ACC112 (cell line): ENCODE measurements around the gene RAB11FIP4.

Experiments
- H2AFZ ChIP-seq: fragments of 200-600 bp; sonication (generic); one replicate; pipeline ENCODE4 v1.6.0; 2017; ENCODE audit warnings: antibody characterized with exemption, low read length; ENCODE audit not compliant: unreplicated experiment
- H3K27ac ChIP-seq: fragments of 200-600 bp; sonication (generic); 2 replicates; pipeline ENCODE4 v1.5.1; 2014; ENCODE audit warnings: low read depth, mild to moderate bottlenecking, antibody characterized with exemption, low read length, moderate library complexity
- H3K27me3 ChIP-seq: fragments of 200-600 bp; sonication (generic); 2 replicates; pipeline ENCODE4 v1.6.1; 2014; ENCODE audit warnings: mild to moderate bottlenecking, antibody characterized with exemption, low read length, moderate library complexity, mixed read lengths; ENCODE audit not compliant: insufficient read depth
- H3K36me3 ChIP-seq: fragments of 200-600 bp; sonication (generic); 2 replicates; pipeline ENCODE4 v1.6.1; 2016; ENCODE audit warnings: mild to moderate bottlenecking, antibody characterized with exemption, low read length, moderate library complexity, mixed read lengths; ENCODE audit not compliant: insufficient read depth
- H3K4me1 ChIP-seq: fragments of 200-600 bp; sonication (generic); one replicate; pipeline ENCODE4 v1.6.1; 2016; ENCODE audit warnings: low read length, mixed read lengths; ENCODE audit not compliant: insufficient read depth, unreplicated experiment, control insufficient read depth
- H3K4me3 ChIP-seq: fragments of 200-600 bp; sonication (generic); 2 replicates; pipeline ENCODE4 v1.5.1; 2014; ENCODE audit warnings: mild to moderate bottlenecking, low read depth, low read length
- H3K79me2 ChIP-seq: fragments of 200-600 bp; sonication (generic); one replicate; pipeline ENCODE4 v1.6.0; 2016; ENCODE audit warnings: low read length; ENCODE audit not compliant: control insufficient read depth, unreplicated experiment, insufficient read depth

Gene RAB11FIP4

GRCh38 chr17:31394544-31394943, 3.1 kb downstream of the RAB11FIP4 start:
- Histone ChIP-seq H3K4me1 (no peaks in the 10 kb centered on the region), H2AFZ (no peak overlapping the region), H3K79me2 (no peaks in the 10 kb centered on the region), H3K27ac (no peak overlapping the region), H3K36me3 (no peaks in the 10 kb centered on the region), H3K4me3 (no peak overlapping the region), H3K27me3 (peaks cover 49% of the 10 kb centered on the region)

- peaks cover 33% of the 10 kb centered on the region for H3K27me3 ChIP-seq
- H3K79me2 ChIP-seq: no peaks in the 10 kb centered on the region
- H2AFZ ChIP-seq: no peak overlapping the region
- no peaks in the 10 kb centered on the region for H3K4me1 ChIP-seq
- H3K27ac ChIP-seq: no peak overlapping the region
- no peaks in the 10 kb centered on the region for H3K36me3 ChIP-seq
- H3K4me3 ChIP-seq: no peak overlapping the region
Observed at GRCh38 chr17:31397256-31397939, 5.9 kb downstream of the RAB11FIP4 start.

GRCh38 chr17:31398381-31399311, 7.2 kb downstream of the RAB11FIP4 start:
- Histone ChIP-seq H3K36me3 (no peaks in the 10 kb centered on the region), H3K79me2 (no peaks in the 10 kb centered on the region), H2AFZ (no peak overlapping the region), H3K27ac (no peak overlapping the region), H3K4me1 (no peaks in the 10 kb centered on the region), H3K4me3 (no peak overlapping the region), H3K27me3 (peaks cover 21% of the 10 kb centered on the region)

- no peak overlapping the region for H2AFZ ChIP-seq
- peaks cover 16% of the 10 kb centered on the region for H3K27me3 ChIP-seq
- H3K27ac ChIP-seq: no peak overlapping the region
- no peaks in the 10 kb centered on the region for H3K36me3 ChIP-seq
- H3K79me2 ChIP-seq: no peaks in the 10 kb centered on the region
- H3K4me1 ChIP-seq: no peaks in the 10 kb centered on the region
- H3K4me3 ChIP-seq: no peak overlapping the region
Observed at GRCh38 chr17:31400481-31400950, 9.0 kb downstream of the RAB11FIP4 start.

GRCh38 chr17:31401456-31402254, 10.2 kb downstream of the RAB11FIP4 start:
- Histone ChIP-seq H3K4me3 (no peak overlapping the region), H2AFZ (no peak overlapping the region), H3K27ac (no peak overlapping the region), H3K27me3 (peaks cover 13% of the 10 kb centered on the region), H3K4me1 (no peaks in the 10 kb centered on the region), H3K36me3 (no peaks in the 10 kb centered on the region), H3K79me2 (no peaks in the 10 kb centered on the region)

GRCh38 chr17:31404028-31404949, 12.8 kb downstream of the RAB11FIP4 start:
- no peak overlapping the region for H3K4me3 ChIP-seq
- no peaks in the 10 kb centered on the region for H3K79me2 ChIP-seq
- no peaks in the 10 kb centered on the region for H3K36me3 ChIP-seq
- no peaks in the 10 kb centered on the region for H3K4me1 ChIP-seq
- no peak overlapping the region for H3K27ac ChIP-seq
- peaks cover 13% of the 10 kb centered on the region for H3K27me3 ChIP-seq
- H2AFZ ChIP-seq: no peak overlapping the region

- Histone ChIP-seq H3K36me3 (no peaks in the 10 kb centered on the region), H2AFZ (no peak overlapping the region), H3K4me1 (no peaks in the 10 kb centered on the region), H3K79me2 (no peaks in the 10 kb centered on the region), H3K27ac (no peak overlapping the region), H3K4me3 (no peak overlapping the region), H3K27me3 (peaks cover 8% of the 10 kb centered on the region)
Observed at GRCh38 chr17:31405890-31406371, 14.5 kb downstream of the RAB11FIP4 start.

- Histone ChIP-seq H3K4me1 (no peaks in the 10 kb centered on the region), H2AFZ (no peak overlapping the region), H3K36me3 (no peaks in the 10 kb centered on the region), H3K27ac (no peak overlapping the region), H3K79me2 (no peaks in the 10 kb centered on the region), H3K4me3 (no peak overlapping the region), H3K27me3 (peaks cover 15% of the 10 kb centered on the region; the same call in 1 of the 2 replicates)
Observed at GRCh38 chr17:31408586-31408985, 17.1 kb downstream of the RAB11FIP4 start.

- Histone ChIP-seq H3K36me3 (no peaks in the 10 kb centered on the region), H3K27me3 (peaks cover 15% of the 10 kb centered on the region; the same call in 1 of the 2 replicates), H3K4me1 (no peaks in the 10 kb centered on the region), H3K79me2 (no peaks in the 10 kb centered on the region), H2AFZ (no peak overlapping the region), H3K4me3 (no peak overlapping the region), H3K27ac (no peak overlapping the region)
Observed at GRCh38 chr17:31411707-31412285, 20.3 kb downstream of the RAB11FIP4 start.
